Measurements from ENCODE around the gene SLC13A5.
"Not testable (repeated sequence)": the region's sequence is repeated elsewhere in the genome, so short reads cannot be mapped to it uniquely, and the experiment has no call there.

The SLC13A5 gene

GRCh38 chr17:6660805-6661463 is 52.2 kb downstream of the SLC13A5 start:
- peak; percentile 75 to 89 (median 86) for DNase-seq

DNA sequence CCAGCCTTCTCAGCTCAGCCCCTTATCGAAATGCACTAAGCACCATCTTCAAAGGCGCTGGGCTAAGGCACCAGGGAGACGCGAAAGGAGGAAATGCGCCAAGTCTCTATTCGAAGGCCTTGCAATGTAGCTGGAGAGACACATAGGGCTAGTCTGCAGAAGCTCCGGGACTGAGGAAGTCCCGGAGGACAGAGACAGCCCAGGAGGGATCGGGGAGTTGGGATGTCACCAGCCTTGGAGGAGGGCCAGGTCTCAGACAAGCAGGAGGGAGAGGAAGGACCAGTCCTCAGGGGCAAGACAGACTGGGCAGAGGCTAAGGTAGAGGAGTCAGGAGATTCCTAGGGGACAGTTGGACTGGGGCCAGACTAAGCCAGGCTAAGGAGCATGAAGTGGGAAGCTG is 53.1 kb downstream of the SLC13A5 start:
- DNase-seq: peak; percentile 54 to 72 (median 66)

GRCh38 chr17:6658411-6658810 is 54.8 kb downstream of the SLC13A5 start:
- not testable (repeated sequence) for DNase-seq

DNA sequence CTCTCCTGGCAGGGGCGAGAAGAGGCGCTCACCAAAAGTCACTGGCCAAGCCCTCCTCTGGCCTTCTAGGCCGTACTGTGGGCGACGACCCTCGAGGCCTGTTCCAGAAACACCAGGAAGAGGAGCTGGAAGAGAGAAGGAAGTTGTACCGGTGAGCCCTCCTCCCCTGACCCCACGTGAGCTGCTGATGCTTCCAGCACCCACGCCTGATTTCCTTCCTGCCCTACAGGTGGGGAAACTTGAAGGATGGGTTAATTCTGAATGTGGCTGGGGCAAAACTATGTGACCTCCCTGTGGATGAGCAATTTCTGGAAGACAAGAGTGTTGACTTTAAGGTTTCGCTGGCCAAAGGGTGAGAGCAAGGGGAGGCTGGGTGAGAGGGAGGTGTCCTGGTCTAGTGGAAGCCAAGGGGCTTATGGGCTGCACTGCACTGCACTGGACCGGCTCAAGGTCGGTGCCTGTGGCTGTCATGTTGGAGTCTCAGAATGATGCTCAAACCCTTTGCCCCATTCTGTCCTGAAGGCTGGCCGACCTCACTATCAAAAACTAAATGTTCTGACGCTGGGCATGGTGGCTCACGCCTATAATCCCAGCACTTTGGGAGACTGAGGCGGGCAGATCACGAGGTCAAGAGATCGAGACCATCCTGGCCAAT is 55.4 kb downstream of the SLC13A5 start:
- DNase-seq: no peak

DNA sequence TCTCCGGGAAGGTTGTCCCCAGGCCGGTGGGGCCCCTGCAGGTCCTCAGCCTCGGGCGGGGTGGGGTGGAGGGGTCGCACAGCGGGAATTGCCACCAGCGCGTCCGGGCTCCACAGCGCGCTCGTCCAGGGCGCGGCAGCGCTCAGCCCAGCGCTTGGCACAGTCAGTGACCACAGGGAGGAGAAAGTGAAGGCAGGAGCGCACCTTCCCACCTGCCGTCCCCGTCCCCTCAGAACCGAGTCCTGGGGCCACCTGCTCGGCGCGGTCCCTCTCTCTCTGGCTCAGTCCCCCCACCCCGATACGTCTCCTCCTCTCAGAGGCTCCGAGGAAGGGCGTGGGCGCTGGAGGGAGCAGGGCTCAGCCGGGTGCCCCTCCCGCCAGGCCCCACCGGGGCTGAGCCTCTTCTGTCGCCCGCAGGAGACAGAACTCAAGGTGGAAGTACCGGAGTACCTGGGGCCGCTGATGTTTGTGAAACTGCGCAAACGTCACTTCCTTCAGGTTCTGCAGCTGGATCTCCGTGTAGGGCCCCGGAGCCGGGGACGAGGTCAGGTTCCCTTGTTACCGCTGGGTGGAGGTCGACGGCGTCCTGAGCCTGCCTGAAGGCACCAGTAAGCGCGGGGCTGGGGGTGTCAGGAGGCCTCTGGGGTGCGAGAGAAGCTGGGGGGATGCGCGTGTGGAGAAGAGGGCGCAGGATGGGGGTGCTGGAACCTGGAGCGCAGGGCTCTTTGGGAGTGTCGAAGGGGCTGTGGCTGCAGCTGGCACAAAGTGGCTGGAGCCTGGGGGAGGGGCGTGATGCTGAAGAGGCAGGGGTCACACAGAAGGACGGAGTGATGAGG is 56.2 kb downstream of the SLC13A5 start:
- not testable (repeated sequence) for DNase-seq

- not testable (repeated sequence) for DNase-seq
Observed at GRCh38 chr17:6655732-6656361, 57.3 kb downstream of the SLC13A5 start.

DNA sequence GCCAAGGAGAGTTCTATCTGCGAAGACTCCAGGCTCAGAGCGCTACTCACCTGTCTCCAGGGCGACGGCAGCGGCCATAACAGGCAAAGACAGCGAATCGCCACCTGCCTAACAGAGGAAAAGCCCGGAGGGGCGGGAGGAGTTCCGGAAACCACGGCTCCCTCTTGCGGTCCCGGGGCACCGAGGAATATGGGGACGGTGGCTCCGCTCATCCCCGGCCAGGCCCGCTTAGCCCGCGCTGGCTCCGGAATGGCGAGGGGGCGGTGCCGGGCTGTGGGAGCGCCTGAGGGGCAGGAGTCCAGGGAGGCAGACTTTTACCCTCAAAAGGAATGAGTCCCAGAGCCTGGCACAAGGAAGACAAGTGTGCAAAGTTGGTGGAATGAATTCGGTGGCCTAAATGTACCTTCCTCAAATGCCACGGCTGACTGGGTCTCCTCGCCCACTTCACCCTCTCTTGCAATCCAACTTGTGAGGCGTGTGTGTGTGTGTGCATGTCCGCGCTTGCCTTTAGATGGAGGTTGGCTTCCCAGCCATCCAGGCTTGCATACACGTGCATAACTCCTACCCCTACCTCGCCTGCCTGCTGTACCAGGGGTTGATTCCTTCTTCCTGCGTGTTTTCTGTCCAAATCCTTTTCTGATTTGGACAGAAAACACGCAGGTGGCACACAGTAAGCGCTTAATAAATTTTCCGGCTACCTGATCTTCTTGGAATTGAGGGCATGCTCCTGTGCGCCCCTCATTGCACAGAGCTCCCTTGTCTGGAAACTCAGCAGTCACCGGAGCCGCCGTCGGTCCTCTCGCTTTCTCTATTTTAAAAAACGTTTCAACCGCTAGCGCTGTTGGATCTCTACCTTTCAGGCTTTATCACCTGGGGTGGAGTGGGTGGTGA is 58.1 kb downstream of the SLC13A5 start:
- peak in 1 of 4 experiments; percentile 43 for DNase-seq

- DNase-seq: peak in 3 of 4 experiments; percentile 24 to 50 (median 24)
Observed at GRCh38 chr17:6651919-6652452, 61.2 kb downstream of the SLC13A5 start.

DNA sequence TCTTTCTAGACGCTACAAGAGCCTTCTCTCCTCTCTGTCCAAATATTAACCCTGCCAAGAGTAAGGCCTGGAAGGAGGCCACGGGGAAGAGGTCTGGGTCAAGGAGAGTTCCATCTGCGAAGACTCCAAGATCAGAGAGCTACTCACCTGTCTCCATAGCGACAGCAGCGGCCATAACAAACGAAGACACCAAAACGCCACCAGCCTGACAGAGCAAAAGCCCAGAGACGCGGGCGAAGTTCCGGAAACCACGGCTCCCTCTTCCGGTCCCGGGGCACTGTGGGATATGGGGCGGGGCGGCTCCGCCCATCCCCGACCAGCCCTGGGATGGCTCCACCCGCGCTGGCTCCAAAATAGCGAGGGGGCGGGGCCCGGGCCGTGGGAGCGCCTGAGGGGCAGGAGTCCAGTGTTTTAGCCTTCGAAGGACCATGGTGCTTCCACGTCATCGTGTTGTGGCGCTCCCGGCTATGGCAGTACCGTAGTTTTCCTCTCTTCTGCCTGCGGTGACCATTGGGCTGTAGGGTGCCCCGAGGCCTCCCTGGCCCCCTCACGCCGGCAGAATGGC is 61.7 kb downstream of the SLC13A5 start, which contains the start of the genes C17orf100 and MED31:
C17orf100 (plus strand) TSS at position 409 of the 565 bp plus-strand sequence; CDS start at position 561, 152 bp downstream.
MED31 (minus strand) TSS at position 252 of the 565 bp plus-strand sequence; CDS start at position 175, 77 bp downstream.
- DNase-seq: peak; percentile 97 to 98 (median 97)

DNA sequence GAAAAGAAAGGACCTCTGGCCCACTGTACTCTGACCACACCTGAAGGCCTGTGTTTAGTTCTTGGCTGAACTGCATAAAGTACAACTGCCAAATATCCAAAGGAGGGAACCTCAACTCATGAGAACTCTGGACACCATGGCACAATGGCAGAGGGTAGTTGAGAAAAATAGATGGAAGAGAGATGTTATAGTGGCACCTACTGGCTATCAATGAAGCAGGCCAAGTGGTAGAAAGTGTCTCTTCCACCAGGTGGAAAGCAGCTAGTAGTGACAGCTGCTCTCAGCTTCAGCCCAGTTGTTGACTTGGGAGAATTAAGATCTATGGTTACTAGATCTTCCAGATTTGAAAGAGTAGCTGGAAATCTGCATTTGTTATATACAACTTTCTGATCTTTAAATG is 65.0 kb downstream of the SLC13A5 start:
- peak in 2 of 4 experiments; percentile 17 to 32 for DNase-seq

- no peak for DNase-seq
Observed at GRCh38 chr17:6643451-6644125, 69.6 kb downstream of the SLC13A5 start.

GRCh38 chr17:6642592-6642991 is 70.6 kb downstream of the SLC13A5 start:
- DNase-seq: no peak

GRCh38 chr17:6641247-6641863 is 71.8 kb downstream of the SLC13A5 start:
- DNase-seq: peak; percentile 35 to 58 (median 42)

GRCh38 chr17:6640536-6641246 is 72.5 kb downstream of the SLC13A5 start, which contains the start of the genes KIAA0753 and TXNDC17:
TSS of gene KIAA0753 (minus strand) at chr17:6640711. CDS start at chr17:6635103, 5,608 bp downstream.
TSS of gene TXNDC17 (plus strand) at chr17:6641060. CDS start at chr17:6641083, 23 bp downstream.
- peak; percentile 93 to 98 (median 96) for DNase-seq

- peak; percentile 47 to 79 (median 67) for DNase-seq
Observed at GRCh38 chr17:6639586-6640535, 73.3 kb downstream of the SLC13A5 start.

- DNase-seq: no peak
Observed at GRCh38 chr17:6639014-6639585, 74.1 kb downstream of the SLC13A5 start.

All from suppressor macrophage (primary cell).